HUES64 (cell line): ENCODE results near the gene UQCC5.

Experiments used
- H3K27ac ChIP-seq: 2 replicates; pipeline ENCODE4 v1.7.0; 2013; ENCODE audit warnings: low read depth, low read length, inconsistent platforms
- H3K27me3 ChIP-seq: 2 replicates; pipeline ENCODE4 v1.6.1; 2013; ENCODE audit warnings: mild to moderate bottlenecking, low read length; ENCODE audit not compliant: insufficient read depth
- H3K36me3 ChIP-seq: 2 replicates; pipeline ENCODE4 v1.6.1; 2013; ENCODE audit warnings: mild to moderate bottlenecking, low read length; ENCODE audit not compliant: insufficient read depth
- H3K4me1 ChIP-seq: 2 replicates; pipeline ENCODE4 v1.6.1; 2013; ENCODE audit warnings: mild to moderate bottlenecking, low read length, moderate library complexity; ENCODE audit not compliant: insufficient read depth
- H3K4me3 ChIP-seq: 2 replicates; pipeline ENCODE4 v1.5.1; 2013; ENCODE audit warnings: mild to moderate bottlenecking, low read length, moderate library complexity
- H3K9ac ChIP-seq: 2 replicates; pipeline ENCODE4 v1.6.1; 2013; ENCODE audit warnings: mild to moderate bottlenecking, low read depth, low read length
- H3K9me3 ChIP-seq: 2 replicates; pipeline ENCODE4 v1.6.1; 2013; ENCODE audit warnings: low read depth, low read length; ENCODE audit not compliant: insufficient read depth
- WGBS: fragments of 150-250, 120-280 bp; methylation state at CpG from one replicate; pipeline ENCODE4 v1.1.7; 2013; ENCODE audit warnings: missing lambda C conversion rate; 5-methylcytosine and 5-hydroxymethylcytosine counted together

The UQCC5 gene

DNA sequence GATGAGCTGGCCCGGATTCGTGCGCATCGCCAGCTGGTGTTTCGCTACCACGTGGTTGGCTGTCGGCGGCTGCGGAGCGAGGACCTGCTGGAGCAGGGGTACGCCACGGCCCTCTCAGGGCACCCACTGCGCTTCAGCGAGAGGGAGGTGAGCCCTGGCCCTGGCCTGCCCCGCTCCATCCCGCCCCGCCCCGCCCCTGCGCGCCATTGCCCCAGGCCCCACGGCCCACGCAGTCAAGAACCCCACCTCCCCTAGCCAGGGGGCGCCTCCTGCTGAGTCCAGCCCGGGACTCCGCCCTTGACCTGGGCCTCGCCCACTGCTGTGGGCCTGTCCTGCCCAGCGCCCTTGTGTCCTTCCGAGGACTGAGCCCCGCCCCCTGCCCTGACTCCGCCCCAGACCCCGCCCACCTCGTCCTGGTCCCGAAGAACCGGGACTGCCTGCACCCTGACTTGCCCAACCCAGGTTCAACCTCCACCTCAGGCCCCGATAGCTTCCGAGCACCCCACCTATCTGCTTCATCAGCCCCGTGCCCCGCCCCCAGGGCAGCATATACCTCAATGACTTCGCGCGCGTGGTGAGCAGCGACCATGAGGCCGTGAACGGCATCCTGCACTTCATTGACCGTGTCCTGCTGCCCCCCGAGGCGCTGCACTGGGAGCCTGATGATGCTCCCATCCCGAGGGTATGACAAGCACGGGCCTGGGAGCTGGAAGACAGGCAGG, 17.5 kb upstream of the UQCC5 start:
- 47% methylated on average over 49 of the region's 50 CpGs for WGBS
- peaks cover 4% of the 10 kb centered on the region for H3K36me3 ChIP-seq
- H3K9ac ChIP-seq: no peak overlapping the region; the same call in 1 of the 2 replicates
- H3K4me1 ChIP-seq: no peaks in the 10 kb centered on the region
- H3K27me3 ChIP-seq: peaks cover 8% of the 10 kb centered on the region
- H3K27ac ChIP-seq: no peak overlapping the region
- no peaks in the 10 kb centered on the region for H3K9me3 ChIP-seq
- H3K4me3 ChIP-seq: peak overlapping the region; percentile 52

DNA sequence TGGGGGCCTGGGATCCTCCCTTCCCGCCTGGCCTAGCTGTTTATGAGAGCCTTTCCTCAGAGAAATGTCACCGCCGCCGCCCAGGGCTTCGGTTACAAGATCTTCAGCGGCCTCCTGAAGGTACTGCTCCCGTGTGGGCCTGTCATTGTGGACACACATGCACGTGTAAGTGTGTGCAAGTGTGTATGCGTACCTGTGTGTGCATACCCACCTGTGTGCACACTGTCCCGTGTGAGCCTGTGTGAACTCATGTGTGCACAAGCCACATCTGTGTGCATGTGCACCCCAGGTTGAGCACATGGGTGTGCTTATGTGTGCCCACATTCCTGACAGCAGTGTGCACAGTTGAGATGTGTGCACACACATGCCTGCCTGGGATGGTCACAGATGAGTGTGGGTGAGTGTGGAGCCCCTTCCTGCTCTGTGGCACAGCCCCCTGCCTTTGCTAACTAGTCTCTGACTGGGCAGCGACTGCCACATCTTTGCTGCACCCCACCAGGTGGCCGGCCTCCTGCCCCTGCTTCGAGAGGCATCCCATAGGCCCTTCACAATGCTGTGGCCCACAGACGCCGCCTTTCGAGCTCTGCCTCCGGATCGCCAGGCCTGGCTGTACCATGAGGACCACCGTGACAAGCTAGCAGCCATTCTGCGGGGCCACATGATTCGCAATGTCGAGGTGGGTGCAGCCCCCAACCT, 16.8 kb upstream of the UQCC5 start:
- H3K4me1 ChIP-seq: no peaks in the 10 kb centered on the region
- H3K9me3 ChIP-seq: no peaks in the 10 kb centered on the region
- no peak overlapping the region for H3K9ac ChIP-seq
- peaks cover 11% of the 10 kb centered on the region for H3K36me3 ChIP-seq
- H3K27me3 ChIP-seq: peaks cover 8% of the 10 kb centered on the region
- peak overlapping the region; percentile 52; the same call in 1 of the 2 replicates for H3K4me3 ChIP-seq
- 89% methylated on average over 22 of the region's 22 CpGs for WGBS
- no peak overlapping the region for H3K27ac ChIP-seq

DNA sequence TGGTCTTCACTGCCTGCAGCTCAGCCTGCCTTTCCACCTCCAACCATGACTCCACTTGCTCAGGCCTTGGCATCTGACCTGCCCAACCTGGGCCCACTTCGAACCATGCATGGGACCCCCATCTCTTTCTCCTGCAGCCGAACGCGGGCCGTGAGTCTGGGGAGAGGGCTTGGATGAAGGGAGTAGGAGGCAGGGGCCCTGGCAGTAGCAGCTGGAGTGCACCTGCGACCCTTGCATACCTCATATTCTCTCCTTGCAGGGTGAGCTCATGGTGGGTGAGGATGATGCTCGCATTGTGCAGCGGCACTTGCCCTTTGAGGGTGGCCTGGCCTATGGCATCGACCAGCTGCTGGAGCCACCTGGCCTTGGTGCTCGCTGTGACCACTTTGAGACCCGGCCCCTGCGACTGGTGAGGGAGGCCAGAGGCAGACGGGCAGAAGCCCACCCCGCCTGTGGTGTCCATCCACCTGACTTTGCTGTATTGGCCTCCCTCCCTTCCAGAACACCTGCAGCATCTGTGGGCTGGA, 16.2 kb upstream of the UQCC5 start:
- Histone ChIP-seq H3K9ac (no peak overlapping the region), H3K27me3 (peaks cover 8% of the 10 kb centered on the region), H3K4me3 (no peak overlapping the region), H3K9me3 (no peaks in the 10 kb centered on the region), H3K36me3 (peaks cover 16% of the 10 kb centered on the region), H3K4me1 (no peaks in the 10 kb centered on the region), H3K27ac (no peak overlapping the region)
- 95% methylated on average over 14 of the region's 14 CpGs for WGBS

DNA sequence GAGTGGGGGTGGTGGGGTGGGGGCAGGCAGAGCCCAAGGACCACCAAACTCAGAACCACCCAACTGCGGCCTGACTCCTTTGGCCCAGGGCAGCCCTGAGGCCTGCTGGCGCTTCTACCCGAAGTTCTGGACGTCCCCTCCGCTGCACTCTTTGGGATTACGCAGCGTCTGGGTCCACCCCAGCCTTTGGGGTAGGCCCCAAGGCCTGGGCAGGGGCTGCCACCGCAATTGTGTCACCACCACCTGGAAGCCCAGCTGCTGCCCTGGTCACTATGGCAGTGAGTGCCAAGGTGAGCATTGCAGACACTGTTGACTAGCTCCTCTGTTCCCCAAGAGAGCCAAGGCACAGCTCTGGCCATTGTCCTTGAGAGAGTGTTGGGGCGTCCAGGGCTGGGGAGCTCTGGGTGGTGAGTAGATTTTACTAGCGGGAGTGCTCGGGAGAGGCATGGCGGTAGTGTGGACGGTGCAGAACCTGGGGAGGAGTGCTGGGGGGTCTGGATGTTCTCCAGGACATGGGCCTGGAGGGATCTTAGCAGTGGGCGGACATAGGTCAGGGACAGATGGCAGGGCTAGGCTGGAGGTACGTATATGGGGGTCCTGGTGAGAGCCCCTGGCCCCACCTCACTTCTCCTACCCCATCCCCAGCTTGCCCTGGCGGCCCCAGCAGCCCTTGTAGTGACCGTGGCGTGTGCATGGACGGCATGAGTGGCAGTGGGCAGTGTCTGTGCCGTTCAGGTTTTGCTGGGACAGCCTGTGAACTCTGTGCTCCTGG, 15.5 kb upstream of the UQCC5 start:
- no peak overlapping the region for H3K4me3 ChIP-seq
- H3K9ac ChIP-seq: no peak overlapping the region
- H3K36me3 ChIP-seq: peaks cover 23% of the 10 kb centered on the region
- no peaks in the 10 kb centered on the region for H3K4me1 ChIP-seq
- no peaks in the 10 kb centered on the region for H3K9me3 ChIP-seq
- 92% methylated on average over 20 of the region's 20 CpGs for WGBS
- no peak overlapping the region for H3K27ac ChIP-seq
- H3K27me3 ChIP-seq: peaks cover 8% of the 10 kb centered on the region

DNA sequence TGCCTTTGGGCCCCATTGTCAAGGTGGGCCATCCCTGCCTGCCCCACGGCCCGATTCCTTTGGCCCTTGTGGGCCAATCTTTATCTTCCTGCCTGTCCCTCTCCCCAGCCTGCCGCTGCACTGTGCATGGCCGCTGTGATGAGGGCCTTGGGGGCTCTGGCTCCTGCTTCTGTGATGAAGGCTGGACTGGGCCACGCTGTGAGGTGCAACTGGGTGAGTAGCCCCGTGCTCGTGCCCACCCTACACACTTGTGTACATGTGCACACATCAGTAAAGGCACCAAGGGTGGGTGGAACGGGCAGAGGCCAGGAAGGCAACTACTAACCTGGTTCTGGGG, 14.9 kb upstream of the UQCC5 start:
- WGBS: 93% methylated on average over 8 of the region's 8 CpGs
- peaks cover 8% of the 10 kb centered on the region for H3K27me3 ChIP-seq
- H3K36me3 ChIP-seq: peaks cover 28% of the 10 kb centered on the region

DNA sequence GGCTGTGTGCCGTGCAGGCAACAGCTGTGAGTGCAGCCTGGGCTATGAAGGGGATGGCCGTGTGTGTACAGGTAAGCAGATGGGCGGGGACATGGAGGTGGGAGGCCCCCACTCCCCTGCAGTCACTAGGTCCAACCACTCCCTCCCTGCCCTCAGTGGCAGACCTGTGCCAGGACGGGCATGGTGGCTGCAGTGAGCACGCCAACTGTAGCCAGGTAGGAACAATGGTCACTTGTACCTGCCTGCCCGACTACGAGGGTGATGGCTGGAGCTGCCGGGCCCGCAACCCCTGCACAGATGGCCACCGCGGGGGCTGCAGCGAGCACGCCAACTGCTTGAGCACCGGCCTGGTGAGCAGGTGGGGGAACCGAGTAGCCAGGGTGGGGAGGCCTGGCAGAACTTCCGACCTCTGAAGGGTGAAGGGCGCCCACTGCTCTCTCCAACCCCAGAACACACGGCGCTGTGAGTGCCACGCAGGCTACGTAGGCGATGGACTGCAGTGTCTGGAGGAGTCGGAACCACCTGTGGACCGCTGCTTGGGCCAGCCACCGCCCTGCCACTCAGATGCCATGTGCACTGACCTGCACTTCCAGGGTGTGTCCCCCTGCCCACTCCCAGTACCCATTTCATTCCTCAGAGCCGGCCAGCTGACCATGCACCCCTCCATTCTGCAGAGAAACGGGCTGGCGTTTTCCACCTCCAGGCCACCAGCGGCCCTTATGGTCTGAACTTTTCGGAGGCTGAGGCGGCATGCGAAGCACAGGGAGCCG, 14.3 kb upstream of the UQCC5 start:
- no peak overlapping the region for H3K4me3 ChIP-seq
- H3K9ac ChIP-seq: no peak overlapping the region
- H3K36me3 ChIP-seq: peaks cover 34% of the 10 kb centered on the region
- no peak overlapping the region for H3K27ac ChIP-seq
- H3K27me3 ChIP-seq: peaks cover 8% of the 10 kb centered on the region
- WGBS: 94% methylated on average over 33 of the region's 33 CpGs
- no peaks in the 10 kb centered on the region for H3K9me3 ChIP-seq
- H3K4me1 ChIP-seq: no peaks in the 10 kb centered on the region

More for the DNA sequence above, 14.9 kb upstream of the UQCC5 start:
- Histone ChIP-seq H3K9ac (no peak overlapping the region), H3K4me3 (no peak overlapping the region), H3K9me3 (no peaks in the 10 kb centered on the region), H3K4me1 (no peaks in the 10 kb centered on the region), H3K27ac (no peak overlapping the region)

DNA sequence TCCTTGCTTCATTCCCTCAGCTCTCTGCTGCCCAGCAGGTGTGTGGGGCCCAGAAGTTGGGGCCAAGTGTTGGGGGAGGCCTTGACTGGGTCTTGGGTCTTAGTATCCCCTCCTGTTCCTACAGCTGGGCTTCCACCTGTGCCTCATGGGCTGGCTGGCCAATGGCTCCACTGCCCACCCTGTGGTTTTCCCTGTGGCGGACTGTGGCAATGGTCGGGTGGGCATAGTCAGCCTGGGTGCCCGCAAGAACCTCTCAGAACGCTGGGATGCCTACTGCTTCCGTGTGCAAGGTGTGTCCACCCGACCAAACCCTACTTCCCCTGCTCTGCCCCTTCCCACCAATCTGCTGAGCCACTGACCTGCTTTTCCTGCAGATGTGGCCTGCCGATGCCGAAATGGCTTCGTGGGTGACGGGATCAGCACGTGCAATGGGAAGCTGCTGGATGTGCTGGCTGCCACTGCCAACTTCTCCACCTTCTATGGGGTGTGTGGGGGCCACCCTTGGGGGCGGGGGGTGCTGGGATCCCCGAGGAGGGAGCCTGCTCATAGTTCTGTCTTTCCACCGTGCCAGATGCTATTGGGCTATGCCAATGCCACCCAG, 13.7 kb upstream of the UQCC5 start:
- H3K27me3 ChIP-seq: peaks cover 8% of the 10 kb centered on the region
- no peak overlapping the region for H3K4me3 ChIP-seq
- WGBS: 94% methylated on average over 14 of the region's 14 CpGs
- no peaks in the 10 kb centered on the region for H3K9me3 ChIP-seq
- no peaks in the 10 kb centered on the region for H3K4me1 ChIP-seq
- H3K36me3 ChIP-seq: peaks cover 41% of the 10 kb centered on the region
- no peak overlapping the region for H3K9ac ChIP-seq
- H3K27ac ChIP-seq: no peak overlapping the region

DNA sequence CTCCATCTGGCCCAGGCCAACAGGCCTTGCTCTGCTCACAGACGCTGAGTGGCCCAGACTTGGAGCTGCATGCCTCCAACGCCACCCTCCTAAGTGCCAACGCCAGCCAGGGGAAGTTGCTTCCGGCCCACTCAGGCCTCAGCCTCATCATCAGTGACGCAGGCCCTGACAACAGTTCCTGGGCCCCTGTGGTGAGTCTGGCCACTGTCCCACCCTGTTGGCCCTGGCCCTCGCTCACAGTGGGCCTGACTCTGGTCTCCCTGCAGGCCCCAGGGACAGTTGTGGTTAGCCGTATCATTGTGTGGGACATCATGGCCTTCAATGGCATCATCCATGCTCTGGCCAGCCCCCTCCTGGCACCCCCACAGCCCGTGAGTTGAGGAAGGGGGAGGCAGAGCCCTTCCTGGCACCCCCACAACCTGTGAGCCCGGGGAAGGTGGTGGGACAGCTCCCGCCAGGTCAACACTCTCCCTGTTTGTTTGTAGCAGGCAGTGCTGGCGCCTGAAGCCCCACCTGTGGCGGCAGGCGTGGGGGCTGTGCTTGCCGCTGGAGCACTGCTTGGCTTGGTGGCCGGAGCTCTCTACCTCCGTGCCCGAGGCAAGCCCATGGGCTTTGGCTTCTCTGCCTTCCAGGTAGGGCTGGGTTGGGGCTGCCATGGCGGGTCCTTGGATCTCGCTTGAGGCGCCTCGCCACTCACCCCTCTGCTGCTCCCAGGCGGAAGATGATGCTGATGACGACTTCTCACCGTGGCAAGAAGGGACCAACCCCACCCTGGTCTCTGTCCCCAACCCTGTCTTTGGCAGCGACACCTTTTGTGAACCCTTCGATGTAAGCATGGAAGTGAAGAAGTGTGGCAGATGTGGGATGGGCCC, 12.8 kb upstream of the UQCC5 start:
- Histone ChIP-seq H3K9me3 (no peaks in the 10 kb centered on the region), H3K4me3 (no peak overlapping the region), H3K4me1 (no peaks in the 10 kb centered on the region), H3K9ac (no peak overlapping the region), H3K36me3 (peaks cover 50% of the 10 kb centered on the region), H3K27ac (no peak overlapping the region), H3K27me3 (no peaks in the 10 kb centered on the region)
- WGBS: 96% methylated on average over 26 of the region's 26 CpGs

DNA sequence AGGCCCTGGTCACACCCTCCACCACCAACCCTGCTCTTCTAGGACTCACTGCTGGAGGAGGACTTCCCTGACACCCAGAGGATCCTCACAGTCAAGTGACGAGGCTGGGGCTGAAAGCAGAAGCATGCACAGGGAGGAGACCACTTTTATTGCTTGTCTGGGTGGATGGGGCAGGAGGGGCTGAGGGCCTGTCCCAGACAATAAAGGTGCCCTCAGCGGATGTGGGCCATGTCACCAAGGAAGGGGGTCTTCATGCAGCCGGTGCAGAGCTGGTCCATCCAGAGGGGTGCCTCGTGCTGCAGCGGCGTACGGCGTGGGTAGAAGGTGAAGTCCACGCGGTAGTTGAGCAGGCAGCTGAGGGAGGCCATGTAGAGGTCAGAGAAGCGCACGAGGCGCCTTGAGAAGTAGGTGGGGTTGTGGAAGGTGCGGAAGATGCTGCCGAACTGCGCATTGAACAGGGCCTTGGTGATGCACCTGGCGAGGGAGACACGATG, 12.1 kb upstream of the UQCC5 start:
- no peak overlapping the region for H3K9ac ChIP-seq
- no peaks in the 10 kb centered on the region for H3K4me1 ChIP-seq
- H3K27ac ChIP-seq: no peak overlapping the region
- no peaks in the 10 kb centered on the region for H3K9me3 ChIP-seq
- H3K27me3 ChIP-seq: no peaks in the 10 kb centered on the region
- WGBS: 97% methylated on average over 18 of the region's 18 CpGs
- no peak overlapping the region for H3K4me3 ChIP-seq
- peaks cover 57% of the 10 kb centered on the region for H3K36me3 ChIP-seq
